Hematopoietic multipotent progenitor cell treated with erythropoietin and hydrocortisone succinate and interleukin-3 and kit ligand, for 17 days (in vitro differentiated cells): ENCODE data around the gene GPS1.

ENCODE experiments used
- DNase-seq: peaks from one replicate; pipeline ENCODE4 v3.0.0-alpha.2; 2015; ENCODE audit warnings: low spot score

GPS1 gene

GRCh38 chr17:82090549-82091263, 39.0 kb downstream of the GPS1 start:
- DNase-seq: no peak

DNA sequence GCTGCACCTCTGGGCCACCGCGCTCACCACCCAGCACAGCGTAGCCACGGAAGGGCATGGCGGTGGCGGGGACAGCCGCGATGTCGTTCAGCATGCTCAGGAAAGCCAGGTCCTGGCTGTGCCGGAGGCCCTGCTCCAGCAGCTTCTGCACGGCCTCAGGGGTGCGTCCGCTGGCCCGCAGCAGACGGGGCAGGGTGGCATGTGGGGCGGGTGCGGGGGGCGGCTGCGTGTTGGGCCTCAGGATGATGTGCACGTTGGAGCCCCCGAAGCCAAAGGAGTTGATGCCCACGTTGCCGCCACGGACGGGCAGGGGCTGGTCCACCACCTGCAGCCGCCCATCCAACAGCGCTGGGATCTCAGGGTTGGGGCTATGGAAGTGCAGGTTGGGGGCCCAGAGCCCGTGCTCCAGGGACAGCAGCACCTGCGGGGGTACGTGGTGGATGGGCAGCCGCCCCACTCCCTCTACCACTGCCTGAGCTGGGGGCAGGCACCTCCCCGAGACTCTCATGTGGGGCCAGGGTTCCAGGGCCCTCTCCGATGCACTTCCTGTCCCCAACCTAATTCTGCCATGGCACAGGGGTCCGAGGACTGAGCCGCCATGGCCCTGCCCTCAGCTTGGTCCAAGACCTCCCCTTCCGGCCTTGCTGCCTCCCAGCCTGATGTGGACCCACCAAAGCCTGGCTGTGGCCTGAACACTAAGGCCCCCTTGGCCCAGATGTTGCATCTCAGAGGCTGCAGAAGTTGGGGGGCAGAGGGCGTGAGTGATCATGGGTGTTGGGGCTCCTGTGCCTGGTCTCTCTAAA, 39.8 kb downstream of the GPS1 start:
- DNase-seq: no peak

- no peak for DNase-seq
Observed at GRCh38 chr17:82092094-82092586, 40.4 kb downstream of the GPS1 start.

DNA sequence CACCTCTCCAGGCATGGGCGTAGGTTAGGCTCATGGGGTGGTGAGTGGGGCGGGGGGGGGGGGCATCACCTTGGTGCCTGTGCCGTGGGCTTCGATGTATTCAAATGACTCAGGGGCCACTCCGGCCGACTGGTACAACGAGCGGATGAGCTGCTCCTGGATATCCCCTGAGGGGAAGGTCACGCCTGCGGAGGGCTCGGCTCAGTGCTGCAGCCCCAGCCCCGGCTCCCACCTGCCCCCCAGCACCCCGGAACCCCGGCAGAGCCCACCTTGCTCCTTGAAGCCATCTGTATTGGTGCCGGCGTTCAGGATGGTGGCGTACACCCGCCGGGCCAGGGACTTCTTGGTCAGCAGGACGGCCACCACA, 40.9 kb downstream of the GPS1 start:
- no peak for DNase-seq

- no peak for DNase-seq
Observed at GRCh38 chr17:82092995-82093751, 41.5 kb downstream of the GPS1 start.

DNA sequence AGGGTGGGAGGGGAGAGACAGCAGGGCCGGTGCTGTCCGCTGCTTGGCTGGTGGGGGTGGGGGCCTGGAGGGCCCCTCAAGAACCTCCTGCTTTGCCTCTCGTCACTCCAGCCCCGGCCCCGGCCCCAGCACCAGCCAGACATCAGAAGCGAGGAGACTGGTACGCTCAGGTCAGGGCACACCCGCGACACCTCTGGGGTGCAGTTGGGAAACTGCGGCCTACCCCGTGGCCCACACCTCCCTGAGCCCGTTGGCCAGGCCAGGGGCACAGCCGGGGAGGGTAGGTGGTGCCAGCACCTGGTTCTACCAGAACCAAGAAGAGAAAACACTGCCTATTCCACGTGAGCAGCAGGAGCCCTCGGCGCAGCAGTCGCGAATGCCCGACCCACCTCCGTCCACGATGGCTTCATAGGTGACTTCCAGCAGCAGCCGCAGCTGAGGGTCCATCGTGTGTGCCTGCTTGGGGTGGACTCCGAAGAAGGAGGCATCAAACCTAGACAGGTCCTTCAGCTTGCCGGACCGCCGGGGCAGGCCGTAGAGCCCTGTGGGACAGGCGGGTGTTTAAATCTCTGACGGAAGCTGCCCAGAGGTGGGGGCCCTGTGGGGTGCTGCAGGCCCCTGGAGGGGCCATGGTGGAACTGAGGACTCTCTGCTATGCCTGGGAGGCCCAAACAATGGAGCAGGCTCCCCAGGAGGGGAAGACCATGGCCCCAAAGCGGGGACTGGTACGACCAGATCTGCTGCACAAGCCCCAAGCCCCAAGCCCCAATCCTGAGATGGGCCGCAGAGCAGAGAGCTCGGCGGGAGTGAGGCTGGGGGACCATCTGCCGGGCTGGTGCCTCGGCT, 43.5 kb downstream of the GPS1 start:
- no peak for DNase-seq

- DNase-seq: no peak
Observed at GRCh38 chr17:82095777-82096708, 44.3 kb downstream of the GPS1 start.

GRCh38 chr17:82096709-82097183, 45.0 kb downstream of the GPS1 start:
- no peak for DNase-seq

DNA sequence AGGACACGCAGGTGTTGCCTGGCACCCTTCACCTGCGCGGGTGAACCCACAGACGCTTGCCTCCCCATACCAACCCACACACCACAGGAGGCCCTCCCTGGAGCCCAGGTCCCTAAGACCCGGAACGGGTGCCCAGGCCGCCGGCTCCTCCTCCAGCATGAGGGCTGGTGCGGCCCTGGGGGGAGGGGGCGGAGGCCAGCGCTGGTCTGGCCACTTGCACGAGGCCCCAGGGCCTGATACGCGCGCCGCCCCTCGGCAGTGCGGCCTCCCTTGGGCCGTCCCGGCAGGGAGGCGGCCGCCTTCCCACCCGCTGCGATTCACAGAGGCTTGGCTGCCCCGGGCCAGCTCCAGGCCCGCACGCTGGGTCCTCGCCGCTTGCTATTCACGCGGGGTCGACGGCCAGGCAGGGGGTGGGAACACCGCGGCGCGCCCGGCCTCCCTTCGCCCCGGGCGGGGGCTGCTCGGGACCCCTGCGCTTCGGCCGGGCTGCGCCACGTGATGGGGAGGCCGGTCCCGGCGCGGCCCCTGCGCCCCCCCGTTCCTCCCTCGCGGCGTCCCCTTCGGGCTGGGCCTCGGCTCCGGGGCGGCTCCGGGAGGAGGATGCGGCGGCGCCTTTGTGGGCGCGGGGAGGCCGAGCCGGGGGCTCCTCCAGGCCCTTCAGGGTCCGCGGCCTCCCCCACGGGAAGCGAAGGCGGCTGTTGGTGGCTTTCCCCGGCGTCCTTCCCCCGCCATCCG, 45.7 kb downstream of the GPS1 start:
- DNase-seq: no peak

DNA sequence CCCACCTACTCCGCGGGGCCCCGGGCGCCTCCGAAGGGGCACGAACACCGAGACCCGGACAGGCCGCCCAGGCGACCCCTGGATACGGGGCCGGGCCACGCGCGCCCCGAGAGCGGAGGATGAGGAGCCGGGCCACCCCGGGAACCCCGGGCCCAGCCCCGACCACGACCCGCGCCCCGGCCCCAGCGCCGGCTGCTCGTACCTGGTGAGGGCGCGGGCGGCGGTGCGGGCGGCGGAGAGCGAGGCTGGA, 46.1 kb downstream of the GPS1 start:
- DNase-seq: no peak

GRCh38 chr17:82098169-82098938, 46.7 kb downstream of the GPS1 start, which contains the start of gene FASN:
Gene FASN (minus strand): TSS chr17:82098236. CDS start chr17:82096445, 1,791 bp downstream.
- peak; percentile 83 for DNase-seq

DNA sequence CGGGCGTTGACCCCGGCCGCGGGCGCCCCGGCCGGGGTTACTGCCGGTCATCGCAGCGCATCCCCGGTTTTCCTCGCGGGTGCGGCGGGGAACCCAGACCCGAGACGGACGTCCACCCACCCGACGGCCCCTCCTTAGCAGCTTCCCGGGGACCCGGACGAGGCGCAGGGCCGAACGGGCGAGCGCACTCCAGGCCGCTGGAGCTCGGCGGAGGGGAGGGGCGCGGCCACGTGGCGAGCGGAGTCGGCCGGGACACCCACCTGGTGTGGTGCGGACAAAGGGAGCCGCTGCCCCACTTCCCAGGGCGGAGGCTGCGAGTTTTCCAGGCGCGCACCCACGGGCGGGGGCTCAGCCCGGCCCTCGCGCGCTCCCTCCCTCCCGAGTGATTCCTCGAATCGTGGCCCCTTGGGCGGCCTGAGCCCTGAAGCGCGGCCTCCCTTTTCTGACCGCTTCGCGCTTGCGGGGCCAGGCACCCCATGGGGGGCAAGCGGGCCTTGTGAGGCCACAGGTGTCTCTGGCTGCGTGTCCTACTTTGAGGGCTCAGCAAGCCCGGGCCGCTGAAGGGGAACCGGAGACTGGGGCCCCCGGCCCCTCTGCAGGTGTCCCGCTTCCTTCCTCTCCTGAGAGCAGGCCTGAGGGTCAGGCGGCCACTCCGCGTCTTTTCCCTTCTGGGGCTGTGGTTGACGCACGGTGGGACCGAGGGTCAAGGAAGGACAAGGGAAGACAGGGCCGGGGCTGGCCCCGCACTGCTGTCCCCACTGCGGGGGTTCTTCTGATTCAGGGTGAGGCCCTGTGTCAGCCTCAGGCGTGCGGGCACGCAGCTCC, 47.5 kb downstream of the GPS1 start:
- DNase-seq: no peak

GRCh38 chr17:82100502-82101298, 49.0 kb downstream of the GPS1 start:
- DNase-seq: no peak

- peak; percentile 26 for DNase-seq
Observed at GRCh38 chr17:82101301-82101715, 49.6 kb downstream of the GPS1 start.

DNA sequence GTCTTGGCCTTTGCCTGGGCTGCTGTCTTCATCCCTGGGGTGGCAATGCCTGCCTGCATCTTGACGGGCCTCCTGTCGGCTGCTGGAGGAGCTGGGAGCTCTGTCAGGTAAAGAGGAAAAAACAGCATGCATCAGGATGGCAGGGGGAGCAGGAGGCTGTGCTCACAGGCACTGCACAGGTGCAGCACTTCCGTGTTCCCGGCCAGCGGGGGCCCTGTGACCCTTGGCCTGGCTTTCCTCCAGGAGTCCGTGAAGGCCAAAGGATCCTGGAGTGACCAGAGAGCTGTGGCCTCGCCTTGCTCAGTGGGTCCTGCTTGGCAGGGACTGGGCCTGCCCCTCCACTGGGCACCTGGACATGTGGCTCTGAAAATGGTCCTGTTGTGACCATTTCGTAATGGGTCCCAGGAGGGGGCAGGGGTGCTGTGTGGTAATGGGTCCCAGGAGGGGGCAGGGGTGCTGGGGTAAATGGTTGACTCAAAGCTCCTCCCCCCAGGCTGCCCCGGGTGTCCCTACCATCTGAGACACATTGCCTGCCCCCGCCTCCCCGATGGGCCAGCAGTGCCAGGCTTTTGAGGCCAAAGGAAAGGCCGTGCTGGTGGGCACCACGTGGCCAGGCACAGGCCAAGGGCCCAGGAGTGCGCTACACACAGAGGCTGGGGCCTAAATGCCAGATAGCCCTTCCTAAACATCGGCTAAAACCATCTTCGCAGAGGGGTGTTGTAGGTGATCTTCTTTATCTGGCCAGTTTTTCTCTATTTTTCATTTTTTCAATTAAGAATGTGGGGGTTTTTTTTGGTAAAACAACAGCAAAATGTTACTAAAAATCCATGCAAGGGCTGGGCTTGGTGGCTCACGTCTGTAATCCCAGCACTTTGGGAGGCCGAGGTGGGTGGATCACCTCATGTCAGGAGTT, 50.3 kb downstream of the GPS1 start:
- DNase-seq: no peak
